ENCODE measurements around the gene CASQ2.

DNA sequence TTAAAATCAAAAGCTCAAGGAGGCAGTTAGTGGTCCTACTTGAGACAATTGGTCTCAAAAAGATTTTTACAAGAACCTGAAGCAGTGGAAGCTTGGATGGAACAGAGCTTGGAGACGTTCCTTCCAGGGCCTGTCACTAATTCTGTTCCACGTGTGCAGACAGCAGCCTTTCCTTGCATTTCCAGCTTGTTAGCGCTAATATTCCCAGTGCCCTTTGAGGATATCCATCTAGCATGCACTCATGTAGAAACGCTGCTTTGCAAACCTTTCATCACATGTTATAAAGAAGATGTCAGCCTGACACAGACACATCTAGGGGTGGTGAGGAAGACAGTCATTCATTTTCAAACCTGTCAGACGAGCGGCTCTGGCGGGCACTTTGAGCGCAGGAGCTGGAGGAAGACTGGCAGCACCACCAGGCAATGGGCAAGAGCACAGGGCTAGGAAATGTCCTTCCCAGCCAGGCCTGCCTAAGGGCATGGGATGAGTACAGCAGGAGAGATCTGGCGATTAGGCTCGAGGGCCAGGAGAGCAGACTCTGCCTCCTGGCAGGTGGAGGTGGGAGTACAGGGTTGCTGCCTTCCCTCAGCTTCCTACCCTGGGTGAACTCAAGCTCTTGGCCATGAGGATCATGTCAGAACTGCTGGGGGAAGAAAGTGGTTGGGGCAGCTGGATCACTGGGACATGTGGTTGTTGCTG lies 55.5 kb downstream of the CASQ2 start:
- TF ChIP-seq, protein P1, sequence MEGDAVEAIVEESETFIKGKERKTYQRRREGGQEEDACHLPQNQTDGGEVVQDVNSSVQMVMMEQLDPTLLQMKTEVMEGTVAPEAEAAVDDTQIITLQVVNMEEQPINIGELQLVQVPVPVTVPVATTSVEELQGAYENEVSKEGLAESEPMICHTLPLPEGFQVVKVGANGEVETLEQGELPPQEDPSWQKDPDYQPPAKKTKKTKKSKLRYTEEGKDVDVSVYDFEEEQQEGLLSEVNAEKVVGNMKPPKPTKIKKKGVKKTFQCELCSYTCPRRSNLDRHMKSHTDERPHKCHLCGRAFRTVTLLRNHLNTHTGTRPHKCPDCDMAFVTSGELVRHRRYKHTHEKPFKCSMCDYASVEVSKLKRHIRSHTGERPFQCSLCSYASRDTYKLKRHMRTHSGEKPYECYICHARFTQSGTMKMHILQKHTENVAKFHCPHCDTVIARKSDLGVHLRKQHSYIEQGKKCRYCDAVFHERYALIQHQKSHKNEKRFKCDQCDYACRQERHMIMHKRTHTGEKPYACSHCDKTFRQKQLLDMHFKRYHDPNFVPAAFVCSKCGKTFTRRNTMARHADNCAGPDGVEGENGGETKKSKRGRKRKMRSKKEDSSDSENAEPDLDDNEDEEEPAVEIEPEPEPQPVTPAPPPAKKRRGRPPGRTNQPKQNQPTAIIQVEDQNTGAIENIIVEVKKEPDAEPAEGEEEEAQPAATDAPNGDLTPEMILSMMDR (IDR thresholded peaks at IDR 0.05) = no peak
- no peak for TF ChIP-seq EZH2 (IDR thresholded peaks at IDR 0.05; ENCODE audit: borderline replicate concordance, insufficient read depth, low read depth, low read length, poor library complexity, severe bottlenecking)
